H1 (cell line): ENCODE data around the gene ME1.

Experiments used
- ASH2L ChIP-seq: fragments of 200-600, 300-600 bp; sonication (generic); IDR thresholded peaks from one replicate; pipeline ENCODE4 v1.7.1; 2017; ENCODE audit warnings: low read length
- EZH2 ChIP-seq: fragments of 200-600 bp; sonication (generic); IDR thresholded peaks from 2 replicates; pipeline ENCODE4 v1.7.1; 2012; ENCODE audit warnings: low read depth, mild to moderate bottlenecking, moderate library complexity, low read length, inconsistent platforms; ENCODE audit not compliant: severe bottlenecking
- HDAC2 ChIP-seq, 2 experiments: fragments of 300-600 bp in 1 of 2; sonication (generic) in 1 of 2; IDR thresholded peaks; 2 replicates each; pipeline ENCODE4 v1.6.1; 2011 to 2012; ENCODE audit warnings: low read depth in 2 of 2, low read length in 2 of 2, mild to moderate bottlenecking in 2 of 2, moderate library complexity in 2 of 2, borderline replicate concordance in 1 of 2, inconsistent platforms in 1 of 2
- POLR2AphosphoS5 ChIP-seq: IDR thresholded peaks from 2 replicates; pipeline ENCODE4 v1.6.1; 2011; ENCODE audit warnings: low read depth, low read length
- SP1 ChIP-seq: IDR thresholded peaks from 2 replicates; pipeline ENCODE4 v1.6.1; 2011; ENCODE audit warnings: low read depth, low read length
- TF ChIP-seq, protein P1 (sequence below), 3 experiments: IDR thresholded peaks; 1 replicate in 2 of 3; 2 replicates in 1 of 3; pipeline versions ENCODE4 v1.5.1 to v1.6.1; 2011; ENCODE audit warnings: low read length in 3 of 3, mild to moderate bottlenecking in 3 of 3, inconsistent platforms in 2 of 3, low read depth in 1 of 3, moderate library complexity in 1 of 3; ENCODE audit not compliant: insufficient read depth in 1 of 3; ENCODE audit errors: control extremely low read depth in 1 of 3
- TF ChIP-seq, protein P2 (sequence below): IDR thresholded peaks from 2 replicates; pipeline ENCODE4 v1.6.1; 2012; ENCODE audit warnings: inconsistent platforms

DNA sequence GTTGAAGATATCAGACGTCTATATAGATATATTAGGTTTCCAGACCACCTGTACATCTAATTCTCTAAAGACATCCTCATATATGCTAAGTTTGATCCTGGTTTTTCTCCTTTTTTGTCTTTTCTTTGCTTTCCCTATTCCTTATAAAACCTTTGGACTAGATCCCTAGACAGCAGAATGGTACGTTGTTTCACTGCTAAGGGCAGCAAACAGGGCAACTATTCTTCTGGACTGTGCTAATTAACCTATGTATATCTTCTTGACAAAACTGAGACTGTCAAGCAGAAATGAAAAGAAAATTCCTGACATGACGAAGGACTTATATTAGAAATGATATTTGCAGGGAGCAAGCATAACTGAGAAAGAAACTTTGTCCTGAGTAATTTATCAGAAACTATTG is 19.1 kb downstream of the ME1 start:
- TF ChIP-seq ASH2L (no peak), POLR2AphosphoS5 (no peak), SP1 (no peak), EZH2 (no peak), HDAC2 (IDR thresholded peaks at IDR 0.05; ENCODE audit: borderline replicate concordance in 1 of 2, low read depth in 2 of 2, low read length in 2 of 2) (no peak)
- TF ChIP-seq, protein P1, sequence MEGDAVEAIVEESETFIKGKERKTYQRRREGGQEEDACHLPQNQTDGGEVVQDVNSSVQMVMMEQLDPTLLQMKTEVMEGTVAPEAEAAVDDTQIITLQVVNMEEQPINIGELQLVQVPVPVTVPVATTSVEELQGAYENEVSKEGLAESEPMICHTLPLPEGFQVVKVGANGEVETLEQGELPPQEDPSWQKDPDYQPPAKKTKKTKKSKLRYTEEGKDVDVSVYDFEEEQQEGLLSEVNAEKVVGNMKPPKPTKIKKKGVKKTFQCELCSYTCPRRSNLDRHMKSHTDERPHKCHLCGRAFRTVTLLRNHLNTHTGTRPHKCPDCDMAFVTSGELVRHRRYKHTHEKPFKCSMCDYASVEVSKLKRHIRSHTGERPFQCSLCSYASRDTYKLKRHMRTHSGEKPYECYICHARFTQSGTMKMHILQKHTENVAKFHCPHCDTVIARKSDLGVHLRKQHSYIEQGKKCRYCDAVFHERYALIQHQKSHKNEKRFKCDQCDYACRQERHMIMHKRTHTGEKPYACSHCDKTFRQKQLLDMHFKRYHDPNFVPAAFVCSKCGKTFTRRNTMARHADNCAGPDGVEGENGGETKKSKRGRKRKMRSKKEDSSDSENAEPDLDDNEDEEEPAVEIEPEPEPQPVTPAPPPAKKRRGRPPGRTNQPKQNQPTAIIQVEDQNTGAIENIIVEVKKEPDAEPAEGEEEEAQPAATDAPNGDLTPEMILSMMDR (IDR thresholded peaks at IDR 0.05; ENCODE audit: control extremely low read depth in 1 of 3, insufficient read depth in 1 of 3, low read depth in 1 of 3, low read length in 3 of 3): no peak
- TF ChIP-seq, protein P2, sequence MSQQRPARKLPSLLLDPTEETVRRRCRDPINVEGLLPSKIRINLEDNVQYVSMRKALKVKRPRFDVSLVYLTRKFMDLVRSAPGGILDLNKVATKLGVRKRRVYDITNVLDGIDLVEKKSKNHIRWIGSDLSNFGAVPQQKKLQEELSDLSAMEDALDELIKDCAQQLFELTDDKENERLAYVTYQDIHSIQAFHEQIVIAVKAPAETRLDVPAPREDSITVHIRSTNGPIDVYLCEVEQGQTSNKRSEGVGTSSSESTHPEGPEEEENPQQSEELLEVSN: no peak
